Endothelial cell of umbilical vein (primary cell): ENCODE measurements around the gene PCDH9.

Source experiments
- EZH2 ChIP-seq: IDR thresholded peaks from 2 replicates; pipeline ENCODE4 v1.6.1; 2012; ENCODE audit warnings: borderline replicate concordance, low read depth, mild to moderate bottlenecking, moderate library complexity, low read length, inconsistent platforms; ENCODE audit not compliant: severe bottlenecking
- GATA2 ChIP-seq: IDR thresholded peaks from 2 replicates; pipeline ENCODE4 v1.7.0; 2011; ENCODE audit warnings: low read depth, mild to moderate bottlenecking, moderate library complexity, mixed read lengths, low read length; ENCODE audit not compliant: insufficient read length, insufficient read depth
- MAX ChIP-seq: IDR thresholded peaks from 2 replicates; pipeline ENCODE4 v1.6.1; 2011; ENCODE audit not compliant: insufficient read depth, insufficient read length
- POLR2A ChIP-seq: IDR thresholded peaks from 2 replicates; pipeline ENCODE4 v1.6.1; 2012; ENCODE audit warnings: low read depth, mild to moderate bottlenecking, control low read depth, low read length

GRCh38 chr13:67036699-67037457 lies 193.3 kb downstream of the PCDH9 start:
- TF ChIP-seq MAX (no peak), POLR2A (no peak), EZH2 (no peak), GATA2 (no peak)
